ENCODE results near the gene CCNI2.

GRCh38 chr5:132791026-132791425 lies 43.8 kb downstream of the CCNI2 start:
- TF ChIP-seq POLR2A (IDR thresholded peaks at IDR 0.05): no peak
- TF ChIP-seq POLR2AphosphoS5 (IDR thresholded peaks at IDR 0.05): no peak
- TF ChIP-seq, protein P1, sequence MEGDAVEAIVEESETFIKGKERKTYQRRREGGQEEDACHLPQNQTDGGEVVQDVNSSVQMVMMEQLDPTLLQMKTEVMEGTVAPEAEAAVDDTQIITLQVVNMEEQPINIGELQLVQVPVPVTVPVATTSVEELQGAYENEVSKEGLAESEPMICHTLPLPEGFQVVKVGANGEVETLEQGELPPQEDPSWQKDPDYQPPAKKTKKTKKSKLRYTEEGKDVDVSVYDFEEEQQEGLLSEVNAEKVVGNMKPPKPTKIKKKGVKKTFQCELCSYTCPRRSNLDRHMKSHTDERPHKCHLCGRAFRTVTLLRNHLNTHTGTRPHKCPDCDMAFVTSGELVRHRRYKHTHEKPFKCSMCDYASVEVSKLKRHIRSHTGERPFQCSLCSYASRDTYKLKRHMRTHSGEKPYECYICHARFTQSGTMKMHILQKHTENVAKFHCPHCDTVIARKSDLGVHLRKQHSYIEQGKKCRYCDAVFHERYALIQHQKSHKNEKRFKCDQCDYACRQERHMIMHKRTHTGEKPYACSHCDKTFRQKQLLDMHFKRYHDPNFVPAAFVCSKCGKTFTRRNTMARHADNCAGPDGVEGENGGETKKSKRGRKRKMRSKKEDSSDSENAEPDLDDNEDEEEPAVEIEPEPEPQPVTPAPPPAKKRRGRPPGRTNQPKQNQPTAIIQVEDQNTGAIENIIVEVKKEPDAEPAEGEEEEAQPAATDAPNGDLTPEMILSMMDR (IDR thresholded peaks at IDR 0.05): no peak

All from stomach (tissue), 4 donors.